Right cardiac atrium (tissue), 5 donors: Measurements from ENCODE around the gene TGFBRAP1. TPM values are rescaled to one million over a fixed set of nuclear protein-coding genes. Genes with fewer than 3 reads are reported as not detected.

ENCODE experiments used
- ATAC-seq, 2 donors: fragments of 200-7000 bp; cut with Tn5 transposase; one replicate each; pipeline versions ENCODE4 v1.8.0 to v1.9.1; 2020; ENCODE audit warnings: moderate library complexity in 2 of 2, mild to moderate bottlenecking in 1 of 2
- DNase-seq, 3 donors: peaks; one replicate each; pipeline ENCODE4 v3.0.0-alpha.2; 2020
- H3K27ac ChIP-seq: one replicate; pipeline ENCODE4 v1.5.1; 2013; ENCODE audit warnings: mild to moderate bottlenecking, low read length, control low read depth, moderate library complexity
- H3K27me3 ChIP-seq: one replicate; pipeline ENCODE4 v1.6.1; 2013; ENCODE audit not compliant: control insufficient read depth, insufficient read depth
- H3K4me1 ChIP-seq: one replicate; pipeline ENCODE4 v1.6.1; 2013; ENCODE audit warnings: low read length; ENCODE audit not compliant: control insufficient read depth, insufficient read depth
- H3K4me3 ChIP-seq: one replicate; pipeline ENCODE4 v1.5.1; 2013; ENCODE audit warnings: low read length, control low read depth
- H3K9me3 ChIP-seq: one replicate; pipeline ENCODE4 v1.6.1; 2013; ENCODE audit warnings: low read length; ENCODE audit not compliant: control insufficient read depth
- WGBS: extraction: QIAGEN DNeasy Blood & Tissue Kit; methylation state at CpG from one replicate; pipeline ENCODE4 v1.1.7; 2013; 5-methylcytosine and 5-hydroxymethylcytosine counted together
- intact Hi-C, 4 donors: fragments of 100-400 bp; cut with DNase I; formaldehyde crosslinking; loops; one replicate each; pipeline versions ENCODE4 v1.11.0 to v1.14.0; 2022 to 2023
- polyA plus RNA-seq: library from polyadenylated mRNA; stranded (reverse); fragments of 200-250 nt; gene quantifications from one replicate; pipeline ENCODE4 v1.2.3, GENCODE V29; 2013
- total RNA-seq, 4 donors: library from RNA; stranded (reverse); fragmentation: NEBNext Ultra II Directional; extraction: Animal tissue kit (Norgen Biotek cat#: 25700); gene quantifications; one replicate each; pipeline ENCODE4 v1.2.1, GENCODE V29; 2021
- donor health status: healthy with polysubstance abuse.
- donor health status: DM: no; HTN: yes; CAD: no.
- donor health status: DM: no; HTN: no; CAD: no.
- donor health status: DM: no; HTN: yes; CAD: no; lungs with severe emphysema.
- donor health status: DM: yes; HTN: yes; CAD: no.

TGFBRAP1 gene
- total and polyA plus RNA-seq, 5 donors = 3.6 to 12.5 (median 11.5) TPM

DNA sequence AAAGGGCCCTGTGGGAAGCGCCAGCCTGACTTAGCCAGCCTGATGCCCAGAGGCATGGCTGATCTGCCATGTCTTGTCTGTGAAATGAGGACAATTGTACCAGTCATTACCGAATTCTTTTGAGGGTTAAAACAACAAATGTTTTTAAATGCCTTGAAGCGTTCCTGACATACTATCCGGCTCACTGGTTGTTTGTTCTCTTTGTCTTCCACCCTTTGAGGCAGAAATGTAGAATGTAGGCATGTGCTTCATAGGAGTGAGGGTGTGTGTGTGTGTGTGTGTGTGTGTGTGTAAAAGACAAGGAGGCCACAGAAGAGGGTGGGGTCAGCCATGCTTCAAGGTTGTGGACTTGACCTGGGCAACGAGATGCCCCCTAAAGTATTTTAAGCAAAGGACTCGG lies 35.5 kb downstream of the TGFBRAP1 start:
- intact Hi-C loops = no loop called here
- Histone ChIP-seq H3K27ac (no peak overlapping the region), H3K4me1 (no peaks in the 10 kb centered on the region), H3K9me3 (no peaks in the 10 kb centered on the region), H3K4me3 (no peak overlapping the region), H3K27me3 (no peaks in the 10 kb centered on the region)
- no peak for ATAC-seq
- WGBS = 89% methylated on average over 6 of the region's 6 CpGs
- no peak for DNase-seq

GRCh38 chr2:105291981-105292380 lies 37.6 kb downstream of the TGFBRAP1 start:
- Histone ChIP-seq H3K4me1 (no peaks in the 10 kb centered on the region), H3K9me3 (no peaks in the 10 kb centered on the region), H3K27me3 (no peaks in the 10 kb centered on the region), H3K4me3 (no peak overlapping the region), H3K27ac (no peak overlapping the region)
- DNase-seq = no peak
- intact Hi-C loops = no loop called here
- 93% methylated on average over 2 of the region's 2 CpGs for WGBS
- no peak for ATAC-seq

DNA sequence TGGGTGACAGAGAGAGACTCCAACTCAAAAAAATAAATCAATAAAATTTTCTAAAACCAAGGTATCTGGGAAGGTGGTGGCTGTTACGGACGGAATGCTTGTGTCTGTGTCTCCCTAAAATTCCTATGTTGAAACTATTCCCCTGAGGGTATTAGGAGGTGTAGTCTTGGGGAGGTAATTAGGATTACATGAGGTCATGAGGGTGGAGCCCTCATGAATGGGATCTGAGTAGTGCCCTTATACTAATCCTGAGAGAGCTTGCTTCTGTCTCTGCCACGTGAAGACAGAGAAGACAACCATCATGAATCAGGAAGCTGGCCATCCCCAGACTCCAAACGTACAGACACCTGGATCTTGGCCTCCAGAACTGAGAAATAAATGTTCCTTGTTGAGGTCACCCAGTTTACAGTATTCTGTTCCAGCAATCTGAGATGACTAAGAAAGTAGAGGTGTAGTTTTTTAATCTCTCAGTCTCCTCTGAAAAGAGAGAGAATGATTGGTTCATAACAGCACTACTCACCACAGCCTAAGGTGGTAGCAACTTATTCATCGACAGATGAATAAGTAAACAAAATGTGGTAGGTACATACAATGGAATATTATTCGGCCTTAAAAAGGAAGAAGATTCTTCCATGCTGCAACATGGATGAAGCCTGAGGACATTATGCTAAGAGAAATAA lies 38.4 kb downstream of the TGFBRAP1 start:
- Histone ChIP-seq H3K27ac (no peak overlapping the region), H3K9me3 (no peaks in the 10 kb centered on the region), H3K4me3 (no peak overlapping the region), H3K27me3 (no peaks in the 10 kb centered on the region), H3K4me1 (no peaks in the 10 kb centered on the region)
- no peak for DNase-seq
- 95% methylated on average over 6 of the region's 6 CpGs for WGBS
- intact Hi-C loops = no loop called here
- ATAC-seq = no peak

DNA sequence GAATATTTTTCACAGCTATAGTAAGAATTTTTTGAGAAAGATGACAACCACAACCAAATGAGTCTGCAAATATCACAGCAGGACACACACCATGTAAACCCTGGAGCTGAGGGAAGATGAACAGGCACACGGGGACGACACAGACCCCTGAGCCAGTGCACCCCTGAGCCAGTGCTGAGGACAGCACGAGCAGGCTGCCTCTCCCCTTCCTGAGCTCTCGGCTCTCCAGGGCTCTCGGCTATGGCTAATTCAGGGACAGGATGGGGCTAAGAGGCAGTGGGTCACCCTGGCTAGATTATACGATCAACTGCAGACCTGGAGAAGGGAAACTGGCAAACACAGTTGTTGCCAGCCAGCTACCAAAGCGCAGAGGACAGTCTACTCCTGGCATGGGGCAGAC lies 41.4 kb downstream of the TGFBRAP1 start:
- intact Hi-C loops = no loop called here
- DNase-seq (no peak), ATAC-seq (no peak)
- no peak overlapping the region for H3K4me3 ChIP-seq
- 95% methylated on average over 7 of the region's 7 CpGs for WGBS
- no peaks in the 10 kb centered on the region for H3K4me1 ChIP-seq
- H3K27me3 ChIP-seq = no peaks in the 10 kb centered on the region
- H3K9me3 ChIP-seq = no peaks in the 10 kb centered on the region
- no peak overlapping the region for H3K27ac ChIP-seq

DNA sequence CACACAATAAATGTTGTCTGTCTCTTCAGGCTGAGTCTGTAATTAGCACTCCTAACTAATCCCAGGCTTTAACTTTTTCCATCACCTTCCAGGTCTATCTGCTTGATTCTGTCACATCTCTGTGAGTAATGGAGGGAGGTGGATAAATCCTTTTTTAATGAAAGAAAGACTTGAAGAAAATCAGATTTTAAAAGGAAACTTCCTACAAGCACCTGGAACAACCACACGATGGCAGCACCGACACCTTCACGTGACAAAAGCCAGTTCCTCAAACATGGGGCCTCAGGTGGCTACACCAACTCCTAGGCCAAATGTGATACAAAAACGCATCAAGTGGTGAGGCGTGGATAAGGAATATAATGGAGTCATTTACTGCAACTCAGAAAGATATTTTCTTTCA lies 41.8 kb downstream of the TGFBRAP1 start:
- H3K4me3 ChIP-seq = no peak overlapping the region
- DNase-seq (no peak), ATAC-seq (no peak)
- 57% methylated on average over 5 of the region's 5 CpGs for WGBS
- no peaks in the 10 kb centered on the region for H3K27me3 ChIP-seq
- H3K9me3 ChIP-seq = no peaks in the 10 kb centered on the region
- intact Hi-C loops = no loop called here
- H3K4me1 ChIP-seq = no peaks in the 10 kb centered on the region
- no peak overlapping the region for H3K27ac ChIP-seq

GRCh38 chr2:105283532-105283931 lies 46.0 kb downstream of the TGFBRAP1 start:
- Histone ChIP-seq H3K27ac (no peak overlapping the region), H3K9me3 (no peaks in the 10 kb centered on the region), H3K4me1 (no peaks in the 10 kb centered on the region), H3K27me3 (no peaks in the 10 kb centered on the region), H3K4me3 (no peak overlapping the region)
- ATAC-seq = no peak
- WGBS = 94% methylated on average over 4 of the region's 4 CpGs
- intact Hi-C loops = no loop called here
- no peak for DNase-seq

- no peaks in the 10 kb centered on the region for H3K9me3 ChIP-seq
- 90% methylated on average over 10 of the region's 10 CpGs for WGBS
- intact Hi-C loops = no loop called here
- H3K4me1 ChIP-seq = no peaks in the 10 kb centered on the region
- H3K4me3 ChIP-seq = no peak overlapping the region
- H3K27ac ChIP-seq = no peak overlapping the region
- H3K27me3 ChIP-seq = no peaks in the 10 kb centered on the region
- no peak for ATAC-seq
- no peak for DNase-seq
Observed at GRCh38 chr2:105280281-105280680, 49.3 kb downstream of the TGFBRAP1 start.

GRCh38 chr2:105279126-105279525 lies 50.4 kb downstream of the TGFBRAP1 start:
- intact Hi-C loops = no loop called here
- Histone ChIP-seq H3K4me3 (no peak overlapping the region), H3K27ac (no peak overlapping the region), H3K9me3 (no peaks in the 10 kb centered on the region), H3K27me3 (no peaks in the 10 kb centered on the region), H3K4me1 (no peaks in the 10 kb centered on the region)
- WGBS = 96% methylated on average over 1 of the region's 1 CpG
- no peak for DNase-seq
- ATAC-seq = no peak

DNA sequence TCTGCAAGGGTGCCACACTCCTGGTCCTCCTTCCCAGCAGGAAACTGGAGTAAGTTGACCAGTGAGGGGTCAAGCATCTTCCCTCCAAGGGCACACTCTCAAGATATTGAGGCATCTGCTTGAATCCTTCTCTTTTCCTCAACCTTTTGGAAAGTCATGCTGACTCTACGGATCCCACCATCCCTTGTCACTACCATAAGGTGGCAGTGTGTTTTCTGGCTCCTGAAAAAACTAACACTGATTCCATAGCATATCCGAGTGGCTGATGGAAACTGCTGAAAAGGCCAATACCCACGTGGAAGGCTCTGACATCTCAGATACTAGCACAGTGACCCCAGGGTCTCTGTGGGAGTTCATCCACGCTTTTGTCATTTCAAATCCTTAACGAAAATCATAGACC lies 50.9 kb downstream of the TGFBRAP1 start:
- intact Hi-C loops = no loop called here
- ATAC-seq = no peak

DNA sequence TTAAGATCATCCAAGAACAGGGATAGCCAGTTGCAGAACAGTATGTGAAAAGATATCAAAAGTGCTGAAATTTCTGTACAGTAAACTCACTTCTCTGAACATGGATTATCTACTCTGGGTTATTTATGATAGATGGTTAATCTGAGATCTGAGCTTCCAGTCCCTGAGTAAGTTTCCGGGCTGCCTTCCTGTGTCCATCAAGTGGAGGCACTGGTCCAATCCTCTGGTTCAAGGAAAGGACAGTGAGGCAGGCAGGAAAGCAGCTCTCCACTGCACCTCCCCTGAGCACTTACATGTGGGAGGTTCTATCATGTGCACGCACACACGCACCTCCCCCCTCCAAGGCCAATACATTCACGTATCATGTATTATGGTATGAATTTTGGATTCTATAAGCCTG lies 55.5 kb downstream of the TGFBRAP1 start:
- H3K27me3 ChIP-seq = no peaks in the 10 kb centered on the region
- H3K4me1 ChIP-seq = no peaks in the 10 kb centered on the region
- H3K4me3 ChIP-seq = no peak overlapping the region
- no peaks in the 10 kb centered on the region for H3K9me3 ChIP-seq
- WGBS = 63% methylated on average over 4 of the region's 4 CpGs
- DNase-seq (no peak), ATAC-seq (peak; percentile 41 to 68)
- intact Hi-C loops = no loop called here
- H3K27ac ChIP-seq = no peak overlapping the region

More for the DNA sequence above, 50.9 kb downstream of the TGFBRAP1 start:
- H3K9me3 ChIP-seq = no peaks in the 10 kb centered on the region
- no peak overlapping the region for H3K27ac ChIP-seq
- no peaks in the 10 kb centered on the region for H3K4me1 ChIP-seq
- H3K27me3 ChIP-seq = no peaks in the 10 kb centered on the region
- WGBS = 60% methylated on average over 5 of the region's 5 CpGs
- H3K4me3 ChIP-seq = no peak overlapping the region
- DNase-seq = no peak

- intact Hi-C loops = no loop called here
Observed at GRCh38 chr2:105272176-105272575, 57.4 kb downstream of the TGFBRAP1 start.

More at GRCh38 chr2:105272176-105272575, 57.4 kb downstream of the TGFBRAP1 start:
- 88% methylated on average over 9 of the region's 9 CpGs for WGBS
- Histone ChIP-seq H3K4me3 (no peak overlapping the region), H3K4me1 (no peaks in the 10 kb centered on the region), H3K27me3 (no peaks in the 10 kb centered on the region), H3K27ac (no peak overlapping the region), H3K9me3 (no peaks in the 10 kb centered on the region)
- DNase-seq (no peak), ATAC-seq (no peak)
